Measurements from ENCODE around the gene CHCHD6. TPM values are rescaled to one million over a fixed set of nuclear protein-coding genes. Genes with fewer than 3 reads are reported as not detected.

CHCHD6 gene
- total and polyA plus RNA-seq, 2 donors (not counting 3 experiments of a cell fraction or from before 2014, with no cell fraction given) = 8.4 to 10.1 TPM

- BruUV-seq (replicated peaks) = no TSS peak
- no peak for DNase-seq (ENCODE audit: low read depth, low spot score)
- Histone ChIP-seq H3K36me3 (ENCODE audit: control insufficient read depth in 2 of 2, extremely low read depth in 1 of 2, insufficient read depth in 2 of 2, low read length in 2 of 2) (no peaks in the 10 kb centered on the region), H3K27me3 (ENCODE audit: control insufficient read depth in 2 of 2, insufficient read depth in 2 of 2, low read length in 2 of 2) (no peaks in the 10 kb centered on the region), H3K27ac (ENCODE audit: insufficient read depth, low read depth, low read length) (no peak overlapping the region), H3K9me1 (replicated peaks; ENCODE audit: control insufficient read depth, extremely low read depth, insufficient read depth, low read length) (no peaks in the 10 kb centered on the region), H4K20me1 (replicated peaks; ENCODE audit: control insufficient read depth, extremely low read depth, insufficient read depth, low read length) (no peaks in the 10 kb centered on the region), H3K9ac (replicated peaks; ENCODE audit: extremely low read depth, insufficient read depth, low read length) (no peak overlapping the region), H3K4me3 (replicated peaks in 1 of 3; ENCODE audit: insufficient read depth in 1 of 3, low read depth in 1 of 3, low read length in 3 of 3) (no peak overlapping the region), H2AFZ (ENCODE audit: low read depth, low read length) (no peak overlapping the region), H3K4me2 (ENCODE audit: insufficient read depth, low read length) (no peak overlapping the region), H3K79me2 (ENCODE audit: control insufficient read depth, insufficient read depth, low read length) (no peaks in the 10 kb centered on the region), H3K9me3 (replicated peaks; ENCODE audit: control insufficient read depth, insufficient read depth, low read length) (no peaks in the 10 kb centered on the region), H3K4me1 (ENCODE audit: control insufficient read depth, extremely low read depth, insufficient read depth, low read length) (no peaks in the 10 kb centered on the region)
- FAIRE-seq = no peak
- dilution Hi-C loops (cut with MboI; ENCODE audit: extremely low pct_ligation_motif_present, low sequenced_read_pairs) = no loop called here
- ChIA-PET POLR2A (no interaction called here), CTCF (no interaction called here)
- intact Hi-C loops (cut with micrococcal nuclease) = no loop called here
- TF ChIP-seq, protein P1, sequence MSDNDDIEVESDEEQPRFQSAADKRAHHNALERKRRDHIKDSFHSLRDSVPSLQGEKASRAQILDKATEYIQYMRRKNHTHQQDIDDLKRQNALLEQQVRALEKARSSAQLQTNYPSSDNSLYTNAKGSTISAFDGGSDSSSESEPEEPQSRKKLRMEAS (IDR thresholded peaks at IDR 0.05; ENCODE audit: insufficient read depth, insufficient read length) = no peak
- TF ChIP-seq CTCF (IDR thresholded peaks at IDR 0.05; ENCODE audit: extremely low read depth in 1 of 2, insufficient read depth in 1 of 2, low read depth in 1 of 2, low read length in 2 of 2) (no peak), POLR2AphosphoS5 (IDR thresholded peaks at IDR 0.05; ENCODE audit: insufficient read depth, low read depth, low read length) (no peak), EZH2 (IDR thresholded peaks at IDR 0.05; ENCODE audit: borderline replicate concordance, low read depth, low read length, severe bottlenecking) (no peak), GATA2 (IDR thresholded peaks at IDR 0.05; ENCODE audit: insufficient read depth, insufficient read length, low read depth, low read length) (no peak), POLR2A (IDR thresholded peaks at IDR 0.05; ENCODE audit: low read depth, low read length) (no peak), MYC (IDR thresholded peaks at IDR 0.05; ENCODE audit: low read depth, low read length) (no peak), FOS (IDR thresholded peaks at IDR 0.05; ENCODE audit: borderline replicate concordance, insufficient read depth, low read length) (no peak), JUN (IDR thresholded peaks at IDR 0.05; ENCODE audit: borderline replicate concordance, insufficient read depth, insufficient read length, low read depth) (no peak)
Observed at GRCh38 chr3:126826693-126827092, 122.7 kb downstream of the CHCHD6 start.

All from endothelial cell of umbilical vein (primary cell).